ENCODE data around the gene IHH. TPM values are rescaled to one million over a fixed set of nuclear protein-coding genes. Genes with fewer than 3 reads are reported as not detected.

Gene IHH
- total and polyA plus RNA-seq, 9 of the 15 experiments (the other 6 are each of a cell fraction or from before 2014, with no cell fraction given) = 0.07 TPM; not detected in 8

DNA sequence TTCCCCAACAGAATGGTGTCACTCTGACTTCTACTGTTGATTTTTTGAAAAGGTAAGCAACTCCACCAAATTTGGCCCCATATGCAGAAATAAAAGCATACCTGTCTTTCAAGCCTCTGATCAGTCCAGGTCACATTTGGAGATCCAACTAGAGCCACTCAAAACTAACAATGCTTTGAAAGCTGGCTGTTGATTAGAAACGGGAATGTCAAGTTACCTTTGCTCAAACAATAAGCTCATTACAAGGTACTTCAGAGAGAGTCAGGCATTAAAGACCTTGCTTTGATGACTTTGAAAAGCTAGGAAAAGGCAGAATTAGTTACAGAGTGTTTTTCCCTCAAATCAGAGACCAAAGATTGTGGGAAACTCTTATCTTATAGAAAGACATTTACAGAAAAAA is 4.8 kb upstream of the IHH start (continued):
- no peak for TF ChIP-seq ZNF318 (IDR thresholded peaks at IDR 0.05; ENCODE audit: borderline replicate concordance in 1 of 2, low read depth in 1 of 2)
- no peak for TF ChIP-seq FOXP1 (CRISPR knock-in tag; IDR thresholded peaks at IDR 0.05)
- TF ChIP-seq GATAD2A (IDR thresholded peaks at IDR 0.05) = no peak
- no peak for TF ChIP-seq ZNF696 (CRISPR knock-in tag; conservative IDR thresholded peaks at IDR 0.05)
- TF ChIP-seq ELF4 (CRISPR knock-in tag; IDR thresholded peaks at IDR 0.05) = no peak
- no peak for TF ChIP-seq ZNF174 (CRISPR knock-in tag; IDR thresholded peaks at IDR 0.05)
- no peak for TF ChIP-seq ZNF764 (CRISPR knock-in tag; IDR thresholded peaks at IDR 0.05; ENCODE audit: low read depth)
